K562 treated with DMSO at 1 percent for 12 hours (cell line): ENCODE data around the gene CPT1C. TPM values are rescaled to one million over a fixed set of nuclear protein-coding genes. Genes with fewer than 3 reads are reported as not detected.

ENCODE experiments used
- total RNA-seq: library from RNA; unstranded; fragments of 300-600 nt; gene quantifications from 2 replicates; pipeline ENCODE4 v1.2.3, GENCODE V29; 2022; ENCODE audit not compliant: insufficient read depth

CPT1C gene
- total RNA-seq: 2.0 and 8.0 TPM in 2 replicates

GRCh38 chr19:49690656-49691242 lies at the start of gene CPT1C:
CPT1C (plus strand) TSS chr19:49691116; CDS start chr19:49692253, 1,137 bp downstream.

DNA sequence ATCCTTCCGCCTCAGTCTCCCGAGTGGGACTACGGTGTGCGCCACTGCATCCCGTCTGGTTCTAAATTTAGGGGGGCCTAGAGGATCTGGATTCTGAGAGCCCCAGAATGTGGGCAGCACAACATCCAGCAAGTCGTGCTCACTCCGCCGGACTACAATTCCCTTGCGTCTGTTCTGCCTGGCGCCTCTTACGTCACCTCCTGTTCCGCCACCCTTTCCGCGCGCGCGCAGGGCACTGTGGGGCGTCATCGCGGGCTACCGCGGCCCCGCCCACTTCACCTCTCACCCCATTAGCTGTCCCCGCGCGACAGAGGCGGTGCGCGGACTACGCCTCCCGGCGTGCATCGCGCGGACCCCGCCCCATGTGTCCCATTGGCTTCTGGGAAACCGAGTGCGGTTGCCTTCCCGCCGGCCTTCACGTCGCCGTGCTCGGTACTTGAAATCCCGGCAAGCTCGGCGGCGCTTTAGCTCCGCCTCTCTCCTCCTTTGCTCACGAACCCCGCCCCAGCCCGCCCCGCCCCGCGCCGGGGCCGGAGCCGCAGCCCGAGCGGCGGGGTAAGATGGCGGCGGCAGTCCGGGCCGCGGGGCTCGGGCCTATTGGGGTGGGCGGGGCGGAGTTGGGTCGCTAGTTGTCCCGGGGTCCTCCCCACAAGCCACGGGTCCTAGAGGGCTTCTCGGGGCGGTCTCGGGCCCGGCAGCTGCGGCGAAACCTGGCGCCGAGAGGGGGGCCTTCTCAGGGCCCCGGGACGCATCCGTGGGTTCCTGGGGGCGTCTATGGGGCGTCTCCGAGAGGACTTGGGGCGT lies 49.0 kb upstream of the CPT1C start, which contains the start of gene SCAF1:
SCAF1 (plus strand) TSS at position 522 of the 804 bp plus-strand sequence. CDS start 2,818 bp downstream, outside the sequence.

DNA sequence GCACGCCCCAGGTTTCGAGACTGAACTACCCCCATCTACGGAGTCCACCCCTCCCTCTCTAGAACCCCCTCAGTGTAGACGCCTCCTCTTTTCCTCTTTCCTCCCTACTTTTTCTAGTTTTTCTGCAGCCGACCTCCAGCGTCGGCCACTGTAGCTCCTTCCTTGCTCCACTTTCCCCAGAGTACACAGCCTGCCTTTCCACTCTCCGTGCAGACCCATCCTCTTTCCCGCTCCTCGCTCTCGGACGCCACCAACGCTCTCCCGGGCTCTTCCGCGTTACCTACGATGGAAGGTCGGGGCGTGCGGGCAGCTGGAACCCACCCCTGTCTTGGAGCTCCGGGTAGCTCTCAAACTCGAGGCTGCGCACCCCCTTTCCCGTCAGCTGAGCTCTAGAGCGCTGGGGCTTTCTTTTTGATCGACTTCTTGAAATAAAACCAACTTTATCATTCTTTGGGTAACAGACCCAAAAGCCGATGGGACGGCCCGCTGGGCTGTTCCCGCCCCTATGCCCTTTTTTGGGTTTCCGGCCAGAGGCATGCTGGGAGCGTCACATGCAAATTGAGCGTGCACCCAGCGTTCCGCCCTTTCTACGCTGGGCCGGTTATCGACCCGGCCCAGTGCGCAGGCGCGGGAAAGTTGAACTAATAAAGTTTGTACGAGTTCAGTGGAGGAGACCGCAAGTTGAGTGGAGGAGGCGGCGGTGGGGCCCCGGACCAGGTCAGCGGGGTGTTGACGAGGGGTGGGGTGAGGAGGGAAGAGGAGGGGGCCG lies 25.4 kb upstream of the CPT1C start, which contains the start of the genes BCL2L12 and IRF3:
BCL2L12 (plus strand) TSS at position 583 of the 769 bp plus-strand sequence. CDS start 760 bp downstream, outside the sequence.
IRF3 (minus strand) TSS at position 507 of the 769 bp plus-strand sequence. CDS start 1,019 bp downstream, outside the sequence.

GRCh38 chr19:49677231-49677900 lies 13.6 kb upstream of the CPT1C start, which contains the start of gene PRMT1:
PRMT1 (plus strand) TSS chr19:49677271; CDS start chr19:49677281, 10 bp downstream.

GRCh38 chr19:49689133-49690078 lies 1.5 kb upstream of the CPT1C start, which contains the start of gene ADM5:
ADM5 (plus strand) TSS chr19:49689594; CDS start chr19:49689838, 244 bp downstream.

DNA sequence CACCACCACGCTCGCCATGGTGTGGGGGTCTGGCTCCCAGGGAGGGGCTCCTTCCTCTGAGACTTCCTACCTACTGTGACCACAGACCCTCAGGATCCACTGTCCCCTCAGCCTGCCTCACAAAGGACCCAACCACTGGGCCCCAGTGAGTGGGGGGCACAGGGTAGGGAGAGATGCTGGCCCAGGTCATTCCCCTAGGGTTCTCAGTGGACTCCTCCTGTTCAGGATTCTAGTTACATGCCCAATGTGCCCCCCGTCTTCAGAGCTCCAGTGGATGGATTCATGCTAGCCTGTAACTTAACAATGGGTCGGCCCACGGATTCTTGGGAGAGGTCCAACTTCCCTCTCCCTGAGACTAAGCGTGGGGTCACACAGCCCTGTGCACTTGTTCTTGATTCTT lies 72.3 kb downstream of the CPT1C start, which contains the start of gene TSKS:
TSKS (minus strand) TSS at position 77 of the 400 bp plus-strand sequence; CDS start at position 18, 59 bp downstream.

Other genes with a start within 250 kb of the CPT1C start
- 6.3 and 19.6 TPM in 2 replicates for gene SLC17A7, start 249.6 kb upstream of the CPT1C start, total RNA-seq
- 142 and 182 TPM in 2 replicates for gene PIH1D1, start 239.3 kb upstream of the CPT1C start, total RNA-seq
- gene ALDH16A1, start 237.9 kb upstream of the CPT1C start, total RNA-seq: 25.3 and 49.3 TPM in 2 replicates
- 13.9 and 16.2 TPM in 2 replicates for gene FLT3LG, start 216.9 kb upstream of the CPT1C start, total RNA-seq
- 8,120 and 13,069 TPM in 2 replicates for gene RPL13A, start 203.5 kb upstream of the CPT1C start, total RNA-seq
- 5,951 and 7,935 TPM in 2 replicates for gene RPS11, start 194.7 kb upstream of the CPT1C start, total RNA-seq
- 7.8 and 9.4 TPM in 2 replicates for gene FCGRT, start 178.5 kb upstream of the CPT1C start, total RNA-seq
- 4.8 and 5.2 TPM in 2 replicates for gene RCN3, start 163.1 kb upstream of the CPT1C start, total RNA-seq
- gene NOSIP, start 110.6 kb upstream of the CPT1C start, total RNA-seq: 269 and 444 TPM in 2 replicates
- 0.59 TPM in 1 of 2 replicates, not detected in the other for gene PRRG2, start 109.8 kb upstream of the CPT1C start, total RNA-seq
- gene PRR12, start 99.9 kb upstream of the CPT1C start, total RNA-seq: 4.8 and 16.0 TPM in 2 replicates
- 16.3 and 25.9 TPM in 2 replicates for gene RRAS, start 51.0 kb upstream of the CPT1C start, total RNA-seq
- 32.2 and 61.8 TPM in 2 replicates for gene SCAF1, start 48.9 kb upstream of the CPT1C start, total RNA-seq
- gene IRF3, start 25.3 kb upstream of the CPT1C start, total RNA-seq: 98.2 and 108 TPM in 2 replicates
- 247 and 311 TPM in 2 replicates for gene BCL2L12, start 25.2 kb upstream of the CPT1C start, total RNA-seq
- gene PRMT1, start 13.8 kb upstream of the CPT1C start, total RNA-seq: 124 and 147 TPM in 2 replicates
- 6.6 and 8.8 TPM in 2 replicates for gene ADM5, start 1.5 kb upstream of the CPT1C start, total RNA-seq
- 4.4 and 5.8 TPM in 2 replicates for gene TSKS, start 72.2 kb downstream of the CPT1C start, total RNA-seq
- gene AP2A1, start 75.9 kb downstream of the CPT1C start, total RNA-seq: 105 and 144 TPM in 2 replicates
- gene FUZ, start 122.2 kb downstream of the CPT1C start, total RNA-seq: 5.0 and 6.1 TPM in 2 replicates
- 59.3 and 76.8 TPM in 2 replicates for gene MED25, start 127.2 kb downstream of the CPT1C start, total RNA-seq
- gene PTOV1, start 160.0 kb downstream of the CPT1C start, total RNA-seq: 166 and 170 TPM in 2 replicates
- 31.8 and 53.0 TPM in 2 replicates for gene PNKP, start 176.5 kb downstream of the CPT1C start, total RNA-seq
- gene AKT1S1, start 186.2 kb downstream of the CPT1C start, total RNA-seq: 40.6 and 45.6 TPM in 2 replicates
- 14.7 and 16.8 TPM in 2 replicates for gene TBC1D17, start 186.6 kb downstream of the CPT1C start, total RNA-seq
- gene IL4I1, start 205.8 kb downstream of the CPT1C start, total RNA-seq: 0.59 and 1.1 TPM in 2 replicates
- gene ATF5, start 238.1 kb downstream of the CPT1C start, total RNA-seq: 601 and 861 TPM in 2 replicates
- gene NUP62, start 238.4 kb downstream of the CPT1C start, total RNA-seq: 35.8 and 68.1 TPM in 2 replicates